ENCODE results near the gene FETUB. TPM values are rescaled to one million over a fixed set of nuclear protein-coding genes. Genes with fewer than 3 reads are reported as not detected.

Gene FETUB
- total RNA-seq, 1 experiment from 2014 or later = not detected

DNA sequence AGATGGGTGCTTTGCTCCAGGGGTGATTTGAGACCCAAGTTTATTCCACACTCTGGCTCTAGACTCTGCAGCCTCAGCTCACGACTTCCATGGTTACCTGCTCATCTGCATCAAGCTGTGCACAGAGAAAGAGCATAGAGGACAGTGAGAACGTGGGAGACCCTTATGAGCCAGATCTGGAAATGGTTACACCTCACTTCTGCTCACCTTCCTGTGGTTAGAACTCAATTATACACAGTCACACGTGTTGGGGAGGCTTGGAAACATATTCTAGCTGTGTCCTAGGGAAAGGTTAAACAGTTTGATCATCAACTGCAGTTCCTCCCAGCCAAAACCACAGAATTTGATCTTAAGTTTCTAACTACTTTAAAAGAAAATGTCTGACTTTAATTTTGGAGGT lies 1.8 kb downstream of the FETUB start:
- Mint-ChIP-seq H3K36me3 (ENCODE audit: insufficient read depth, unreplicated experiment) (no peaks in the 10 kb centered on the region), H3K4me1 (ENCODE audit: low read depth, unreplicated experiment) (no peaks in the 10 kb centered on the region), H3K4me3 (ENCODE audit: unreplicated experiment) (no peak overlapping the region), H3K27ac (ENCODE audit: unreplicated experiment) (no peak overlapping the region), H3K27me3 (ENCODE audit: insufficient read depth, unreplicated experiment) (no peaks in the 10 kb centered on the region), H3K9me3 (ENCODE audit: unreplicated experiment) (no peaks in the 10 kb centered on the region)
- Histone ChIP-seq H3K36me3 (ENCODE audit: control insufficient read depth, insufficient read depth, low read length) (no peaks in the 10 kb centered on the region; the same call in 1 of the 2 replicates), H3K9me3 (no peaks in the 10 kb centered on the region), H3K4me1 (no peaks in the 10 kb centered on the region), H3K4me3 (ENCODE audit: low read depth, low read length) (no peak overlapping the region), H3K27me3 (replicated peaks; ENCODE audit: control insufficient read depth, insufficient read depth, low read length) (no peaks in the 10 kb centered on the region)
- no TSS peak for BruUV-seq (replicated peaks)
- no peak for DNase-seq
- intact Hi-C loops (cut with micrococcal nuclease; ENCODE audit: unreplicated experiment) = no loop called here
- TF ChIP-seq, protein P1, sequence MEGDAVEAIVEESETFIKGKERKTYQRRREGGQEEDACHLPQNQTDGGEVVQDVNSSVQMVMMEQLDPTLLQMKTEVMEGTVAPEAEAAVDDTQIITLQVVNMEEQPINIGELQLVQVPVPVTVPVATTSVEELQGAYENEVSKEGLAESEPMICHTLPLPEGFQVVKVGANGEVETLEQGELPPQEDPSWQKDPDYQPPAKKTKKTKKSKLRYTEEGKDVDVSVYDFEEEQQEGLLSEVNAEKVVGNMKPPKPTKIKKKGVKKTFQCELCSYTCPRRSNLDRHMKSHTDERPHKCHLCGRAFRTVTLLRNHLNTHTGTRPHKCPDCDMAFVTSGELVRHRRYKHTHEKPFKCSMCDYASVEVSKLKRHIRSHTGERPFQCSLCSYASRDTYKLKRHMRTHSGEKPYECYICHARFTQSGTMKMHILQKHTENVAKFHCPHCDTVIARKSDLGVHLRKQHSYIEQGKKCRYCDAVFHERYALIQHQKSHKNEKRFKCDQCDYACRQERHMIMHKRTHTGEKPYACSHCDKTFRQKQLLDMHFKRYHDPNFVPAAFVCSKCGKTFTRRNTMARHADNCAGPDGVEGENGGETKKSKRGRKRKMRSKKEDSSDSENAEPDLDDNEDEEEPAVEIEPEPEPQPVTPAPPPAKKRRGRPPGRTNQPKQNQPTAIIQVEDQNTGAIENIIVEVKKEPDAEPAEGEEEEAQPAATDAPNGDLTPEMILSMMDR (IDR thresholded peaks at IDR 0.05; ENCODE audit: insufficient read depth in 1 of 2, low read depth in 1 of 2, low read length in 1 of 2, severe bottlenecking in 1 of 2, unreplicated experiment in 1 of 2) = no peak
- ChIA-PET CTCF (interaction anchor here (0.6 kb wide), 1 partner anchor 73 kb away, joined by 4 read pairs; no protein-coding TSS in a partner anchor), POLR2A (no interaction called here)

DNA sequence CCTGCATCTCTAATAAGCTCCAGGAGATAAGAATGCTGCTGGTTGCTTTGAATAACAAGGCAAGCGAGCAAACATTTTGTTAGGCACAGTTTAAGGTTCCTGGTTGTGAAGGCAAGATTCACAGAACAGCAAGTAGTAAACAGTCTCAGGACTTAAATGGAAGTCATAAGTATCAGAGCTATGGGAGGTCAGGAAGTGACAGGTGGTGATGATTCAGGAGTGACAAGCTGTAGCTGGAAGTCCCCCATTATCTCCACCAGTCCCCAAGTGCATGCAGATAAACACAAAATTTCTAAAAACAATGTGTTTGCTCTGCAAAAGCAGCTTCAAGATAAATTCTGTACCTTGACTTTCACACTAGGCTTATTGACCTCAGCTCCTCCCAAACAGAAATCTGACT lies 3.3 kb downstream of the FETUB start:
- ChIA-PET POLR2A (no interaction called here), CTCF (no interaction called here)
- H3K27ac Mint-ChIP-seq (ENCODE audit: unreplicated experiment) = no peak overlapping the region
- no TSS peak for BruUV-seq (replicated peaks)
- Histone ChIP-seq H3K4me3 (ENCODE audit: low read depth, low read length) (no peak overlapping the region), H3K4me1 (no peaks in the 10 kb centered on the region), H3K9me3 (no peaks in the 10 kb centered on the region), H3K27me3 (replicated peaks; ENCODE audit: control insufficient read depth, insufficient read depth, low read length) (no peaks in the 10 kb centered on the region), H3K36me3 (ENCODE audit: control insufficient read depth, insufficient read depth, low read length) (no peaks in the 10 kb centered on the region; the same call in 1 of the 2 replicates)
- TF ChIP-seq, protein P1 (IDR thresholded peaks at IDR 0.05; ENCODE audit: insufficient read depth in 1 of 2, low read depth in 1 of 2, low read length in 1 of 2, severe bottlenecking in 1 of 2, unreplicated experiment in 1 of 2) = no peak
- H3K4me1 Mint-ChIP-seq (ENCODE audit: low read depth, unreplicated experiment) = no peaks in the 10 kb centered on the region
- H3K9me3 Mint-ChIP-seq (ENCODE audit: unreplicated experiment) = no peaks in the 10 kb centered on the region
- no peak overlapping the region for H3K4me3 Mint-ChIP-seq (ENCODE audit: unreplicated experiment)
- no peak for DNase-seq
- H3K27me3 Mint-ChIP-seq (ENCODE audit: insufficient read depth, unreplicated experiment) = no peaks in the 10 kb centered on the region
- intact Hi-C loops (cut with micrococcal nuclease; ENCODE audit: unreplicated experiment) = no loop called here
- H3K36me3 Mint-ChIP-seq (ENCODE audit: insufficient read depth, unreplicated experiment) = no peaks in the 10 kb centered on the region

DNA sequence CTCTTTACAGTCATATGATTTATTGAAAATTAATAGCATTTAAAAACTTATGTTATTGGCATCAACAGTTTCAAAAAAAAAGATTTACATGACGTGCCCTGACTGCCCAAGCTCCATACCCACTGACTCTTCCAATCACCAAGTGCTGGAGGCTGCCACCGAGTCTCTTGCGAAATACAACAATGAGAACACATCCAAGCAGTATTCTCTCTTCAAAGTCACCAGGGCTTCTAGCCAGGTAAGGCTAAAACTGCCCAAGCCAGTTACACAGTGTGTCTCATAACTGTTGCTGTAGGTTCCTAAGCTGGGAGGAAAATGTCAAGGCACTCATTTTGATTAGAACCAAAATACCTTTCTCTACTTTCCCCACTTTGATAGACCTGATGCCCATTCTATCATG lies 4.5 kb downstream of the FETUB start:
- Mint-ChIP-seq H3K4me3 (ENCODE audit: unreplicated experiment) (no peak overlapping the region), H3K4me1 (ENCODE audit: low read depth, unreplicated experiment) (no peaks in the 10 kb centered on the region), H3K27ac (ENCODE audit: unreplicated experiment) (no peak overlapping the region), H3K9me3 (ENCODE audit: unreplicated experiment) (no peaks in the 10 kb centered on the region), H3K36me3 (ENCODE audit: insufficient read depth, unreplicated experiment) (no peaks in the 10 kb centered on the region), H3K27me3 (ENCODE audit: insufficient read depth, unreplicated experiment) (no peaks in the 10 kb centered on the region)
- Histone ChIP-seq H3K9me3 (no peaks in the 10 kb centered on the region), H3K36me3 (ENCODE audit: control insufficient read depth, insufficient read depth, low read length) (no peaks in the 10 kb centered on the region; the same call in 1 of the 2 replicates), H3K27me3 (replicated peaks; ENCODE audit: control insufficient read depth, insufficient read depth, low read length) (no peaks in the 10 kb centered on the region), H3K4me1 (no peaks in the 10 kb centered on the region), H3K4me3 (ENCODE audit: low read depth, low read length) (no peak overlapping the region)
- ChIA-PET CTCF (no interaction called here), POLR2A (no interaction called here)
- BruUV-seq (replicated peaks) = no TSS peak
- intact Hi-C loops (cut with micrococcal nuclease; ENCODE audit: unreplicated experiment) = no loop called here
- TF ChIP-seq, protein P1 (IDR thresholded peaks at IDR 0.05; ENCODE audit: insufficient read depth in 1 of 2, low read depth in 1 of 2, low read length in 1 of 2, severe bottlenecking in 1 of 2, unreplicated experiment in 1 of 2) = no peak
- peak; percentile 21 to 40 for DNase-seq
